ENCODE measurements around the gene MICA. TPM values are rescaled to one million over a fixed set of nuclear protein-coding genes. Genes with fewer than 3 reads are reported as not detected.
"Not testable (repeated sequence)": the region's sequence is repeated elsewhere in the genome, so short reads cannot be mapped to it uniquely, and the experiment has no call there.

MICA gene
- total RNA-seq, 1 experiment from 2014 or later: 25.6 TPM

DNA sequence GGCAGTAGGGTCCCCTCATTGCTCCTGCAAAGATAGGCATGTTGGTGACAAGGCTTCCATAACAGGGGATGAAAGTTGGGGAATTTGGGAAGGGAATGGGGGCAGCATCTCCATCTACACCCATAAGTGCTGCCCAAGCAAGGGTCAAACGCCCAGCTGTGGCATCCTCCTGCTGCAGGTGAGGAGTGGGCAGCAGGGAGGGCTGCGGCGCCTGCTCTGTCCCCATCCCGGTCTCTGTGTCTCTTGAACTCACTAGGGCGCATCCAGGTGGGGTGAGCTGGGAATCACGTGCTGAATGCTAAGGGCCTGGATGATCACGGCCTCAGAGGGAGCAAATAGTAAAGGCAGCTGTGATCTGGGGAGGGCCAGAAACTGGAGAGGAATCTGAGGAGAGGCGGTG is 9.1 kb downstream of the MICA start:
- no peak for DNase-seq (ENCODE audit: low read depth)

DNA sequence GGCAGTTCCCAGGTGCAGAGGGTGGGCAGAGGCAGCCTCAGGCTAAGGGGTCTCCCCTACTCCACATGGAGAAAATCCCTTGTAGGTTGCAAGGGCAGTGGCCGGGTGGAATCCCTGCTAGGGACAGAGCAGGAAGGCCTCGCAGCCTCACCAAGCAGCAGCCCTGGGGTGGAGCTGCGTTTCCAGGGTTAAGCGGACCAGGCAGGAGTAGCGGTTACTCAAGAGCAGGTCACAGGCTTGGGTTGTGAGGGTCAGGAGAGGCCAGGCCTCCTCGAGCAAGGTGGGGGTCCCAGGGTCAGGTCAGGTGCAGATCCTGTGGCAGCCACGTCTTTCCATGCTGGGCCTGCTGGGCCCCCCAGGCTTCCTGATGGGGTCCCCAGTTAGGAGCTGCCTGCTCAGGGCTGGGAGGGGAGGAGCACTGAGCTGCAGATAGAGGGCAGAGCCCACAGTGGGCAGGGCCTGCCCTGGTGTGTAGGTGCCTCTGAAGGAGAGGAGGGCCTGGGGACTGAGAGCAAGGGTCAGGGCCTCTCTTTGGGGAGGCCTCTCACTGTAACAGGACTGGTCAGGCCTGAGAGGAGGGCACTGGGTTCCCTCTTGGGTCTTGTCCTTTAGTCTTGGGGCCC is 10.9 kb downstream of the MICA start:
- not testable (repeated sequence) for DNase-seq (ENCODE audit: low read depth)

DNA sequence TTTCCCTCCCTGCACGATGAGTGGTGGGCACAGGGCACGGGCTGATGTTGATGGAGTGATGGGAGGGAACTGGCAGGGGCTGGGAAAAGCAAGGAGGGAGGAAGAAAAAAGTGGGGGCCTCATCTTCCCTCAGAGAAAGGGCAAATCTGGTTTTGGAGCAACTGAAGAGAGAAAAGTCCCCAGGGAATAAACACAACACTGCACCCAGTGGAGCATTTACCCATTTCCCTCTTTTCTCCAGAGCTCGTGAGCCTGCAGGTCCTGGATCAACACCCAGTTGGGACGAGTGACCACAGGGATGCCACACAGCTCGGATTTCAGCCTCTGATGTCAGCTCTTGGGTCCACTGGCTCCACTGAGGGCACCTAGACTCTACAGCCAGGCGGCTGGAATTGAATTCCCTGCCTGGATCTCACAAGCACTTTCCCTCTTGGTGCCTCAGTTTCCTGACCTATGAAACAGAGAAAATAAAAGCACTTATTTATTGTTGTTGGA is 11.4 kb downstream of the MICA start:
- DNase-seq (ENCODE audit: low read depth): no peak

DNA sequence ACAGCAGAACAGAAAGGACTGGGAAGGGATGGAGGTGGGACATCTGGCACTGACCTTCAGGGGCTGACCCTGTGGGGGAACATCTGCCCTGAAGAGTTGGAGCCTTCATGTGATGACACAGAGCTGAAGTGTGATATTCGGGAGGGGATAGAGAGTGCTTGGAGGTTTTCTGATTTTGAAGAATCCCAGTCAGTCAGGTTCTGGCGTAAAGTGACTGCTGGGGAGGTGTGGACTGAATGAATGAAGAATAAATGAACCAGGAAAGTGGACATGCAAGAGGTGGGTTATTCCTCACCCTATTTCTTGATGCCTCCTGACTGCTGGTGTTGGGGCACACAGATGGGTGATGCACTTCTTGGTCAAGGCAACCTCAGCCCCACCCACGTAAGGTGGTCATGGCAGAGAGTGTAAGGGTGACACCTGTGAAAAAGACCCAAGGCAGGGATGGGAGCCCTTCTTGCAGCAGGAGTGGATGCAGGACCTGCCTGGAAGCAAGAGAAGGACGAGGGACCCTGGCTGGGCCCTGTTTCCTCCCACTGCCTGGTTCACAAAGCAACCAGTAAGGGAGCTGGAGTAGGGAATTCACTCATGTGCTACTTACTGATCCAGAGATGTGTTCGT is 13.1 kb downstream of the MICA start:
- no peak for DNase-seq (ENCODE audit: low read depth)

DNA sequence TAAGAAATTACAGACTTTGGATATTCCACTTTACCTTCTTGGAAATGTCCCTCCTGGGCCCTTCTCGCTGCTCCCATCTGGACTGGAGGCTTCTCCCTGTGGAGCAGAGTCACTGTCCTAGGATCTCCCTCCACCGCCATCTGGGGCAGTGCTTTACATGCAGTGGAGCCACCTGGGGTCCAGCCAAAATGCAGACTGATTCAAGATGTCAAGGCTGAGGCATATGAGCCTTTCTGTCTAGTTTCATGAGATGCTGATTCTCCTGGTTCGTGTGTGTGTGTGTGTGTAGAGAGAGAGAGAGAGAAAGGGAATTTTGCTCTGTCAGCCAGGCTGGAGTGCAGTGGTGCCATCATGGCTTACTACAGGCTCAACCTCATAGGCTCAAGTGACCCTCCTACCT is 14.9 kb downstream of the MICA start:
- no peak for DNase-seq (ENCODE audit: low read depth)

DNA sequence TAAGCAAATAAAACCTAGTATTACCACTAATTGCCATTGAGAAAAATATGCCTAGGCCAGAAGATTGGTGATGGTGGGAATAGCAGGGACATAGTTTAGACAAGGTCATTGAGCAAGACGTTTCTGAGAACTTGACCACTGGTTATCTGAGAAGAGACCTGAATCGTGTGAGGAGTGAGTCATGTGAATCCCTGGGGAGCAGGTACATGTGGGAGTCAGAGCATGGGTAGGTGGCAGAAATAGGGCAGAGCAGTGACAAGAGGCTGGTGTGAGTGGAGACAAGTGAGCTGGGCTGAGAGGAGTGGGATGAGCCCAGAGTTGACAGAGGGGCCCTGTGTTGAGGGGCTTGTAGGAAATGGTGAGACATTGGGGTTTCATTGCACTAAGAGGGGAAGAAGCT is 16.4 kb downstream of the MICA start:
- no peak for DNase-seq (ENCODE audit: low read depth)

DNA sequence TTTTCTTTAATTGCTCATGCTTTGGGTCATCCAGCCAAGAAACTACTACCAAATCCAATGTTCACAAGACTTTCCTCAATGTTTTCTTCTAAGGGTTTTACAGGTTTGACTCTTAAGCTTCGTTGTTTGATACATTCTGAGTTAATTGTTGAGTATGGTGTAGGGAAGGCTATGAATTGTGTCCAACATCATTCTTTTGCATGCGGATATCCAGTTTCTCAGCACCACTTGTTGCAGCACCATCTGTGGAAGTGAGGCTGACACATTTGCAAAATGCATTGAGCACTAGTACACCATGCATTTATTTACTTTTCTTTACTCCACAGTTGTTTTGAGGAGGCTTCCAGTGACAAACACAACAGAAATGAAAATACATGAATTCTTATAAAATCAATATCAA is 17.2 kb downstream of the MICA start:
- no peak for DNase-seq (ENCODE audit: low read depth)

DNA sequence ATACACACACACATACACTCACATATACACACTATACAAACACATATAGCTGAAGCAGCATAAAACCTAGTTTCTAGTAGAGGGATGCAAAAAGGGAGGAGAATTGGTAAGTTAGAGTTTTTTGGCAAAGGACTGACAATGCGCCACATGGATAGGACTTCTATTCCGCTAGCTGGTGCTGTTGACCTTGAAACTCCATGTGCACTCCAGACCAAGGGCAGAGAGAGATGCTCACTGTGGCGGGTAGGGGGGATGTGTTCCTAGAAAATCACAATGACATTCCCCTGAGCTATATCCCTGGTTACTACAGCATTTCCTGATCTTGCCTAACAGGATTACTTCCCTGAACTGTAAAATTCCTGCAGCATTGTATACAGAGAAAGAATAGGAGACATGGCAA is 19.2 kb downstream of the MICA start:
- DNase-seq (ENCODE audit: low read depth): no peak

DNA sequence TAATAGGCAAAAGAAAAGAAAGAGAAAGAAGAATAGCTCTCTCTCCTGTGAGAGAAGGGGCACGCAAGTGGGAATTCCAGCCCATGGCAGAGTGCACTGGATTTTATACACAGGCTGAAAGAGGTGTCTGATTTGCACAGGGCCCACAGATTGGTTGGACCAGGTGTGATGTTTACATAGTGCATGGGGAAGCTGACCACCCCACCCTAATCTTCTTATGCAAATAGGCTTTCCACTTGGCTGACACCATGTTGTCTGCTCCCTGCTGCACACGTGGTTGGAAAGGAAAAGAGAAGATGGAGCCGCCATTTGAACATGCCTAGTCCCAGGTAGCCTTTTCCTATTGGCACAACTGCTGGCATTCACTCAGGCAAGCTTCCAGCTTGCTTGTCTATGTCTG is 20.2 kb downstream of the MICA start:
- no peak for DNase-seq (ENCODE audit: low read depth)

DNA sequence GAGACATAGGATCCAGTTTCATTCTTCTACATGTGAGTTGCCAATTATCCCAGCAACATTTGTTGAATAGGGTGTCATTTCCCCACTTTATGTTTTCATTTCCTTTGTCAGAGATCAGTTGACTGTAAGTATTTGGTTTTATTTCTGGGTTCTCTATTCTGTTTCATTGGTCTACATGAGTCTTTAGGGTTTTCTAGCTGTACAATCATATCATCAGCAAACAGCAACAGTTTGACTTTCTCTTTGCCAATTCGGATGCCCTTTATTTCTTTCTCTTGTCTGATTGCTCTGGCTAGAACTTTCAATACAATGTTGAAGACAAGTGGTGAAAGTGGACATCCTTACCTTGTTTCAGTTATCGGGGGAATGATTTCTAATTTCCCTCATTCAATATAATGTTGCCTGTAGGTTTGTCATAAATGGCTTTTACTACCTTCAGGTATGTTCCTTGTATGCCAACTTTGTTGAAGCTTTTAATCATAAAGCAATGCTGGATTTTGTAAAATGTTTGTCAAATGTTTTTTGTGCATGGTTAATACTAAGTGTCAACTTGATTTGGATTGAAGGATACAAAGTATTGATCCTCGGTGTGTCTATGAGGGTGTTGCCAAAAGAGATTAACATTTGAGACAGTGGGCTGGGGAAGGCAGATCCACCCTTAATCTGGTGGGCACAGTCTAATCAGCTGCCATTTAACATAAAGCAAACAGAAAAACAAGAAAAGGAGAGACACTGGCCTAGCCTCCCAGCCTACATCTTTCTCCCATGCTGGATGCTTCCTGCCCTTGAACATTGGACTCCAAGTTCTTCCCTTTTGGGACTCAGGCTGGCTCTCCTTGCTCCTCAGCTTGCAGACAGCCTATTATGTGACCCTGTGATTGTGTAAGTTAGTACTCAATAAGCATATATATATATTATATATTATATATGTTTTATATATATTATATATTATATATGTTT is 23.3 kb downstream of the MICA start:
- no peak for DNase-seq (ENCODE audit: low read depth)

DNA sequence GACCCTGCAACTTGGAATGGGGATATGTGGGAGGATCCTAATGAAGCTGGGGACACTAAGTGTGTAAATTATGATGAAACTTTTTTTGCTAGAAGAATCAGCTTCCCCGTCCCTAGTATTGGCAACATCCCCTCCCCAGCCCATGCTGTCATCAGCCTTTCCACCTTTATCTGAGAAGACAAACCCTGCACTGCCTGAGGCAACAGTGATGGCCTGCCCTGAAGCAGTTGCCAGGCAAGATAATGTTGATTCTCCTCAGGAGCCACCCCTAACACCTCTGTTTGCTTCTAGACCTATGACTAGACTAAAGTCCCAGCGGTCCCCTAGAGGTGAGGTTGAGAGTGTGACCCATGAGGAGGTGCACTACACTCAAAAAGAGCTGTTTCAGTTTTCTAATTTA is 27.1 kb downstream of the MICA start:
- DNase-seq (ENCODE audit: low read depth): no peak

DNA sequence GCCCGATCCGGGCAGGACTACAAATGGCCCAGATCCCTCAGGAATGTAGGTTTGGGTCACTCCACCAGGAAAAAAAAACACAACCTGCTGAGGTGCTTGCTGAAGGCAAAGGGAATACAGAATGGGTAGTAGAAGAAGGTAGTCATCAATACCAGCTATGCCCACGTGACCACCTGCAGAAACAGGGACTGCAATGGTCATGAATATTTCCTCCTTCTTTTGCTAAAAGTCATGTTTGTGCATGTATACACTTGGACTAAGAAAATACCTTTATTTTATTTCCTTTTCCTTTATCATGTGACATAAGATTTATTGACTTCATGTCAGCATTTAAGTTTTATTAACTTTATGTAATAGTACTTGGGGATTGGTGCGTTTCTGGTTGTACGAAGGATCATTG is 31.7 kb downstream of the MICA start:
- not testable (repeated sequence) for DNase-seq (ENCODE audit: low read depth)

DNA sequence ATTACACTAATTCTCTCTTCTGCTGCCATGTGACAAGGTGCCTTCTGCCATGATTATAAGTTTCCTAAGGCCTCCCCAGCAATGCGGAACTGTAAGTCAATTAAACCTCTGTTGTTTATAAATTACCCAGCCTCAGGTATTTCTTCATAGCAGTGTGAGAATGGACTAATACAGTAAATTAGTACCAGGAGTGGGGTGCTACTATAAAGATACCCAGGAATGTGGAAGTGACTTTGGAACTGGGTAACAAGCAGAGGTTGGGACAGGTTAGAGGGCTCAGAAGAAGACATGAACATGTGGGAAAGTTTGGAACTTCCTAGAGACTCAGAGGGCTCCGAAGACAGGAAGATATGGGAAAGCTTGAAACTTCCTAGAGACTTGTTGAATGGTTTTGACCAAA is 34.8 kb downstream of the MICA start:
- no peak for DNase-seq (ENCODE audit: low read depth)

DNA sequence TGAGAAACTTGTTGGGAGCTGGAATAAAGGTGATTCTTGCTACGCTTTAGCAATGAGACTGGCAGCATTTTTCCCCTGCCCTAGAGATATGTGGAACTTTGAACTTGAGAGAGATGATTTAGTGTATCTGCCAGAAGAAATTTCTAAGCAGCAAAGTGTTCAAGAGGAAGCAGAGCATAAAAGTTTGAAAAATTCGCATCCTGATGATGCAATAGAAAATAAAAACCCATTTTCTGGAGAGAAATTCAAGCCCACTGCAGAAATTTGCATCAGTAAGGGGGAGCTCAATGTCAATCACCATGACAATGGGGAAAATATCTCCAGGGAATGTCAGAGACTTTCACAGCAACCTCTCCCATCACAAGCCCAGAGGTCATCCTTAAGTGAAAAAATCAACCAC is 35.3 kb downstream of the MICA start:
- DNase-seq (ENCODE audit: low read depth): no peak

DNA sequence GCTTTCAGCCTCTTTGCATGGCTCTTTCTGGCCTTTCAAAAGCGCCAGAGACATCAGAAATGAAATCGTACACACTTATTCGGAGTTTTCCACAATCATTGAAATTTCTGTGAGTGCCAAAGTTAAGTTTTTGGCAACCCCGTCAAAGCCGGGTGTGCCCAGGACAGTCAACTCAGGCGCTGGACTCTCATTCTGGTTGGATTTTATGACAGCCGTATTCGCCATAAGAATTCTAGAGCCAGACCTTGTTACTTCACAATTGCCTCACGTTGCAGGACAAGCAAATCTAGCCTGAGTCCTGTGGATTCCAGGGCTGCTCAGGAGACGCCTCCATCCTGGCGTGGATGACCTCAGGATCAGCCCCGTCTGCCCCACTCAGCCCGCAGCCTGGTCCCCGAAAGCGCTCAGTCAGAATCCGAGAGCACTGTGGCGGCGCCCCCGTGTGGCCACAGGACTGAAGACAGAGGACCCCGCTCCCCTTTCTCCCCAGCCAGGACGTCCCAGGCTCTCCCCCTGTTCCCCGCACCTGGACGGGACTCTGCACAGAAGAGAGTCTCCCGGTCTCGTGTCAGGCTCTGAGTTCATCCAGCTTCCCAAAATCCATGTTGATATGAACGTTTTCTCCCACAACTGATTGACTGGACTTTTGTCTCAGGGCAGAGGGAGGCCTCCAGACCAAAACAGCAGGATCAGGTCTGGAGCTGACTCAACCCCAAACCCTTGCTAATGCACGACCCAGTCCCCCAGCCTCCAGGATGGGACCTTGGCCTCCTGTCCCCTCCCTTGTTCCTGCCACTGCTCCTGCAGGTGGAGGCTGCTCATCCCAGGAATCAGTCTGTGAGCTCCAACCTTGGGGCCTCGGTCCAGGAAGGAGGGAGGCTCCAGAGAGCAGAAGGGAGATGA is 38.2 kb downstream of the MICA start:
- DNase-seq (ENCODE audit: low read depth): peak; percentile 48

DNA sequence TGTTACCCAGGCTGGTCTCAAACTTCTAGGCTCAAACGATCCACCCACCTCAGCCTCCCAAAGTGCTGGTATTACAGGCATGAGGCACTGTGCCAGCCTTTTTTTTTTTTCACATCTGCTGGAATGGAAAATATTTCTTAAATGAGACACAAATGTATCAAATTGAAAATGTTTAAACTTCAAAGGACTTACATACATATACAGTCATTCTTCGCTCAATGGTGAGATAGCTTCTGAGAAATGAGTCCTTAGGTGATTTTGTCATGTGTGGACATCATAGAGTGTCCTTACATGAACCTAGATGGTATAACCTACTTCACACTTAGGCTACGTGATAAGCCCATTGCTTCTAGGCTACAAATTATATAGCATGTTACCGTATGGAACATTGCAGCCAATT is 43.1 kb downstream of the MICA start:
- DNase-seq (ENCODE audit: low read depth): no peak

DNA sequence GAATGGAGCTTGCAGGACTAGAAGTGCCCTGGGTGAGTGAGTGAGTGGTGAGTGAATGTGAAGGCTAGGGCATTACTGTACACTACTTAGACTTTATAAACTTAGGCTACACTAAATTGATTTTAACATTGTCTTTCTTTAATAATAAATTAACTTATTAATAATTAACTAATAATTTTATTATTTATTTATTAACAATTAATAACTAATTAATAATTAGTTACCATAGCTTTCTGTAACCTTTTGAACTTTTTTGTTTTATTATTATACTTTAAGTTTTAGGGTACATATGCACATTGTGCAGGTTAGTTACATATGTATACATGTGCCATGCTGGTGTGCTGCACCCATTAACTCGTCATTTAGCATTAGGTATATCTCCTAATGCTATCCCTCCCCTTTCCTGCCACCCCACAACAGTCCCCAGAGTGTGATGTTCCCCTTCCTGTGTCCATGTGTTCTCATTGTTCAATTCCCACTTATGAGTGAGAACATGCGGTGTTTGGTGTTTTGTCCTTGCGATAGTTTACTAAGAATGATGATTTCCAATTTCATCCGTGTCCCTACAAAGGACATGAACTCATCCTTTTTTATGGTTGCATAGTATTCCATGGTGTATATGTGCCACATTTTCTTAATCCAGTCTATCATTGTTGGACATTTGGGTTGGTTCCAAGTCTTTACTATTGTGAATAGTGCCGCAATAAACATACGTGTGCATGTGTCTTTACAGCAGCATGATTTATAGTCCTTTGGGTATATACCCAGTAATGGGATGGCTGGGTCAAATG is 43.8 kb downstream of the MICA start:
- DNase-seq (ENCODE audit: low read depth): not testable (repeated sequence)

DNA sequence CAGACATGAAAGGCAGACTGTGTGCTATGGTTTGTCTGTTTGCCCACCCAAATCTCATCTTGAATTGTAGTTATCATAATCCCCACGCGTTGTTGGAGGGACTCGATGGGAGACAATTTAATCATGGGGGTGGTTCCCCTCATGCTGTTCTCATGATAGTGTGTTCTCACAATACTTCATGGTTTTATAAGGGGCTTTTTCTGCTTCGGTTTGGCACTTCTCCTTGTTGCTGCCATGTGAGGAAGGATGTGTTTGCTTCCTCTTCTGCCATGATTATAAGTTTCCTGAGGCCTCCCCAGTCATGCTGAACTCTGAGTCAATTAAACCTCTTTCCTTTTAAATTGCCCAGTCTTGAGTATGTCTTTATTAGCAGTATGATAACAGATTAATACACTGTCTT is 47.4 kb downstream of the MICA start:
- DNase-seq (ENCODE audit: low read depth): no peak

DNA sequence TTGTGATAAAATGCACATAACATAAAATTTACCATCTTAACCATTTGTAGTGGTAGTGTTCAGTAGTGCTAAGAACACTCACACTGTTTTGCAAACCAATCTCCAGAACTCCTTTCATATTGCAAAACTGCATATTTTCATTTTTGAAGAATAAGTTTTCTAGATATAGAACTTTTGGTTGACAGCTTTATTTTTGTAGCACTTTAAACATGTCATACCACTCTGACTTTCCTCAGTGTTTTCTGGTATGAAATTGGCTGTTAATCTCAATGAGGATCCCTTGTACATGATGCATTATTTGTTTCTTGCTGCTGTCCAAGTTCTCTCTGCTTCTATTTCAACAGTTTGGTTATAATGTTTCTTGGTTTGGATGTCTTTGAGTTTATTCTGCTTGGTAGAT is 49.5 kb downstream of the MICA start:
- DNase-seq (ENCODE audit: low read depth): no peak

DNA sequence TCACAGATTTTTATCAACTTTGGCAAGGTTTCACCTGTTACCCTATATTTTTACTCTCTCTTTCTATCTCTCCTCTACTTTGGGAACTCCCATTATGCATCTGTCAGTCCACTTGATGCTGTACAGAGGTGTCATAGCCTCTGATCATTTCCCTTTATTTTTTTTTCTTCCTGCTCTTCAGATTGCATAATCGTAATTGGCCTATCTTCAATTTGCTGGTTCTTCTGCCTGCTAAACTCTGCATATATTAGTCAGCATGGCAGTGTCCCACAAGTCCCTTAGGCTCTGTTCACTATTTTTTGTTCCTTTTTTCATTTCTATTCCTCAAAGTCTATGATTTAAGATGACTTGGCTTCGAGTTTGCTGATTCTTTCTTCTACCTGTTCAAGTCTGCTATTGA is 49.9 kb downstream of the MICA start:
- no peak for DNase-seq (ENCODE audit: low read depth)
